HepG2 (cell line): ENCODE results near the gene C5orf47. TPM values are rescaled to one million over a fixed set of nuclear protein-coding genes. Genes with fewer than 3 reads are reported as not detected.
A peak's percentile ranks its signal among the peaks of the same experiment; 100 is the strongest.

Experiments
- ATAC-seq: fragments of 200-7000 bp; cut with Tn5 transposase; 3 replicates; pipeline ENCODE4 v1.9.1; 2020; ENCODE audit warnings: mild to moderate bottlenecking, moderate library complexity
- BruUV-seq: library from RNA; stranded (reverse); fragments of 400-500 nt; replicated peaks from 2 replicates; lab custom pipeline; 2021; lab: Mats Ljungman, UMichigan
- CTCF ChIA-PET: fragments of 300-600 bp; formaldehyde crosslinking; extraction: SDS; loops from one replicate; lab custom pipeline; 2021; ENCODE audit warnings: low total read pairs, inconsistent platforms, low intra/inter-chr PET ratio; lab: Yijun Ruan, JAX
- POLR2A ChIA-PET: fragments of 350-600 bp; sonication (Branson Sonifier 250); formaldehyde crosslinking; loops from one replicate; lab custom pipeline; 2020; ENCODE audit warnings: antibody characterized with exemption, inconsistent platforms; lab: Yijun Ruan, JAX
- DNase-seq: peaks from one replicate; pipeline ENCODE4 v3.0.0-alpha.2; 2015; ENCODE audit warnings: low spot score
- FAIRE-seq: peaks from 3 replicates; lab custom pipeline; 2011; peaks lifted over from hg19 to GRCh38; lab: Jason Lieb, UNC
- H2AFZ ChIP-seq: one replicate; pipeline ENCODE4 v1.6.1; 2011; ENCODE audit warnings: low read length, inconsistent platforms
- H3K27ac ChIP-seq: fragments of 300-600 bp; 3 replicates; pipeline ENCODE4 v1.8.0; 2011; ENCODE audit warnings: mixed run types, mild to moderate bottlenecking, mixed read lengths, low read length, inconsistent platforms; ENCODE audit not compliant: insufficient read depth; ENCODE audit errors: extremely low read length
- H3K27me3 ChIP-seq, 2 experiments: fragments of 200-600 bp in 1 of 2; 2 replicates in 1 of 2; 3 replicates in 1 of 2; pipeline versions ENCODE4 v1.6.0 to v1.8.0; 2011; ENCODE audit warnings: low read length in 2 of 2, mild to moderate bottlenecking in 2 of 2, moderate library complexity in 2 of 2, inconsistent platforms in 1 of 2; ENCODE audit not compliant: insufficient read depth in 2 of 2, control insufficient read depth in 1 of 2
- H3K36me3 ChIP-seq, 2 experiments: fragments of 200-600 bp in 1 of 2; replicated peaks in 1 of 2; 2 replicates in 1 of 2; 3 replicates in 1 of 2; pipeline versions ENCODE4 v1.5.1 to v1.8.0; 2011; ENCODE audit warnings: low read length in 2 of 2, inconsistent platforms in 1 of 2; ENCODE audit not compliant: insufficient read depth in 2 of 2, control insufficient read depth in 1 of 2
- H3K4me1 ChIP-seq: 2 replicates; pipeline ENCODE4 v1.5.1; 2012; ENCODE audit warnings: low read length, inconsistent platforms; ENCODE audit not compliant: insufficient read depth
- H3K4me2 ChIP-seq: 2 replicates; pipeline ENCODE4 v1.6.0; 2011; ENCODE audit warnings: low read depth, low read length, inconsistent platforms
- H3K4me3 ChIP-seq, 3 experiments: fragments of 200-600 bp in 1 of 3; sonication (generic), shearing (Covaris generic) in 1 of 3; replicated peaks in 1 of 3; 2 replicates each; pipeline ENCODE4 v1.5.1; 2011 to 2016; ENCODE audit warnings: low read length in 3 of 3, inconsistent platforms in 2 of 3, low read depth in 2 of 3, mild to moderate bottlenecking in 2 of 3, control low read depth in 1 of 3, mixed read lengths in 1 of 3; ENCODE audit not compliant: insufficient read depth in 1 of 3
- H3K79me2 ChIP-seq: one replicate; pipeline ENCODE4 v1.6.1; 2011; ENCODE audit warnings: low read length, inconsistent platforms; ENCODE audit not compliant: insufficient read depth
- H3K9ac ChIP-seq: 2 replicates; pipeline ENCODE4 v1.6.0; 2011; ENCODE audit warnings: mild to moderate bottlenecking, low read depth, low read length, inconsistent platforms; ENCODE audit not compliant: insufficient read depth
- H3K9me3 ChIP-seq: 2 replicates; pipeline ENCODE4 v1.5.1; 2012; ENCODE audit warnings: mild to moderate bottlenecking, low read length
- H4K20me1 ChIP-seq: 2 replicates; pipeline ENCODE4 v1.6.0; 2011; ENCODE audit warnings: inconsistent platforms, mild to moderate bottlenecking, low read length, moderate library complexity; ENCODE audit not compliant: insufficient read depth
- CTCF ChIP-seq: sonication (generic); formaldehyde crosslinking; IDR thresholded peaks from 2 replicates; pipeline ENCODE4 v1.5.0; 2020; ENCODE audit warnings: mild to moderate bottlenecking, missing genetic modification reagents, moderate library complexity
- KDM1A ChIP-seq: IDR thresholded peaks from 2 replicates; pipeline ENCODE4 v1.6.1; 2016; ENCODE audit warnings: missing compliant biosample characterization
- STAG1 ChIP-seq: sonication (generic); formaldehyde crosslinking; IDR thresholded peaks from 2 replicates; pipeline ENCODE4 v1.4.0; 2020; ENCODE audit warnings: missing genetic modification reagents
- ZFP82 ChIP-seq: sonication (generic); formaldehyde crosslinking; IDR thresholded peaks from 2 replicates; pipeline ENCODE4 v1.5.1; 2020; ENCODE audit warnings: mild to moderate bottlenecking, missing genetic modification reagents, borderline replicate concordance
- ZNF260 ChIP-seq: sonication (generic); formaldehyde crosslinking; IDR thresholded peaks from 2 replicates; pipeline ENCODE4 v1.4.0; 2020; ENCODE audit warnings: missing genetic modification reagents, low read depth, mild to moderate bottlenecking, borderline replicate concordance
- WGBS: methylation state at CpG from one replicate; pipeline ENCODE4 v1.1.6; 2017; ENCODE audit warnings: low lambda C conversion rate; 5-methylcytosine and 5-hydroxymethylcytosine counted together
- in situ Hi-C: cut with HindIII; loops from 2 replicates; pipeline ENCODE4 v1.10.0; 2017; ENCODE audit warnings: low pct_unique_long_range_greater_than_20kb; ENCODE audit not compliant: extremely low pct_ligation_motif_present
- intact Hi-C: fragments of 100-400 bp; cut with micrococcal nuclease; formaldehyde crosslinking; loops from one replicate; pipeline ENCODE4 v1.10.0; 2022; ENCODE audit not compliant: unreplicated experiment
- polyA plus RNA-seq, 8 experiments: library from polyadenylated mRNA; depleted of rRNA in 3 of 8; stranded (reverse) in 7 of 8; unstranded in 1 of 8; fragments of >200 nt; fragmentation: Illumina TruSeq in 4 of 8; extraction: Trizol in 4 of 8; gene quantifications; 2 replicates each; pipeline versions ENCODE4 v1.2.1 to v1.2.3, GENCODE V29; 2011 to 2016; ENCODE audit warnings: low read depth in 4 of 8, missing spikeins in 1 of 8, mixed read lengths in 1 of 8; ENCODE audit not compliant: insufficient read depth in 1 of 8
- total RNA-seq, 5 experiments: library from RNA; depleted of rRNA; stranded (reverse); fragments of >200 nt; fragmentation: Illumina TruSeq; extraction: Trizol; gene quantifications; 2 replicates each; pipeline ENCODE4 v1.2.3, GENCODE V29; 2016; ENCODE audit warnings: low read depth in 1 of 5

C5orf47 gene
- total and polyA plus RNA-seq, 2 of the 13 experiments (the other 11 are each of a cell fraction or from before 2014, with no cell fraction given), result not detected

- TF ChIP-seq KDM1A (peak; percentile 83), ZNF260 (CRISPR knock-in tag) (no peak)
Measured at GRCh38 chr5:173970878-173971650, 17.9 kb upstream of the C5orf47 start (continued).

GRCh38 chr5:173971681-173972345 lies 17.2 kb upstream of the C5orf47 start:
- in situ Hi-C loops (loop anchor here (5.0 to 25.0 kb wide), 3 partner anchors 80 to 355 kb away; partner anchors contain the start of gene BOD1), intact Hi-C loops (no loop called here)
- Histone ChIP-seq H3K27me3 (no peaks in the 10 kb centered on the region), H4K20me1 (no peaks in the 10 kb centered on the region), H3K9me3 (no peaks in the 10 kb centered on the region), H3K79me2 (no peaks in the 10 kb centered on the region), H3K4me2 (no peak overlapping the region), H3K9ac (no peak overlapping the region), H3K27ac (peak overlapping the region; percentile 4), H3K36me3 (no peaks in the 10 kb centered on the region), H3K4me1 (peaks cover 81% of the 10 kb centered on the region), H3K4me3 (no peak overlapping the region), H2AFZ (no peak overlapping the region)
- no peak for DNase-seq
- ChIA-PET POLR2A (interaction anchor here (0.8 to 3.0 kb wide), 6 partner anchors 29 to 208 kb away, joined by 3 to 44 read pairs (median 20); no protein-coding TSS in a partner anchor), CTCF (interaction anchor here (1.1 kb wide), 1 partner anchor 355 kb away, joined by 4 read pairs; the partner anchor contains the start of gene BOD1)
- peak; percentile 32 for TF ChIP-seq CTCF (CRISPR knock-in tag)
- peak; percentile 25; the same call in 1 of the 2 replicates for TF ChIP-seq STAG1 (CRISPR knock-in tag)
- no peak for TF ChIP-seq ZFP82 (CRISPR knock-in tag)
- FAIRE-seq, result no peak
- WGBS, result 97% methylated on average over 5 of the region's 5 CpGs
- ATAC-seq, result no peak
- no TSS peak for BruUV-seq
